Measurements from ENCODE around the gene PHF20. TPM values are rescaled to one million over a fixed set of nuclear protein-coding genes. Genes with fewer than 3 reads are reported as not detected.

Gene PHF20
- total and polyA plus RNA-seq, 2 of the 13 experiments (the other 11 are each of a cell fraction or from before 2014, with no cell fraction given) = 22.8 to 34.1 TPM

DNA sequence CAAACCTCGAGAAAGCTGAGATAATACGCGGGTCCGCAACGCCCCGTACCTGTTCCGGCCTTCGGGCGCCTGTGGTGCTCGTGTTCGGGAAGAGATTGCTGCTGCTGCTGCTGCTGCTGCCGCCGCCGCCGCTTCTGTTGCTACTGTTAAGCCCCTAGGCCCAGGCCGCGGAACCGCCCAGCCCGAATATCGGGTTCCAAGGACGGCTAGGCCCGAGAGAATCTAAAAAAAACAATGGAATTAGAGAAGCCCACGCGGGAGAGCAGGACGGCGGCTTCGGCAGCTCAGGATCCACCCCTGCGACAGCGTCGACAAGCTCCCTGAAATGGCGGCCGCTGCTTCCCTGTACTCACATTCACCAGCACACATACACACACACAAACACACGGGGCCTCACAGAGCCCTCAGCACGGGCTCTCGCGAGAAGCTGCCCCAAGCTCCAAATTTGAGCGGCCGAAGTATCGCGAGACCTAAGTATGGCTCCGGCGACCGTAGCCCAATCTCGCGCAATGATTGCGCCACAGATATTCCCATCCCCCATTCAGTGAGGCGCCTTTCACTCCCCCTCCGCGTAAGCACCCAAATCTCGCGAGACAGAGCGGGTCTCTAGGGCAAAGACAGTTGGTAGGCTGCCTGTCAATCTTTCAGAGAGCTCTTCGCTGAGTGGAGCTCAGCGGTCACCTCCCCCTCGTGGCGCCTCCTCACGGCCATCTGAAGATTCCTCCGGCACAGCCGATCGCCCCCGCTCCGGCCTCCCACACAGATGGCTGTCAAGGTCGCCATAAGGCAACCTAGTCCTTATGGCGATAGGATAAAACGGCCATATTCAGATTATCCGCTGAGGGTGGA, 29.7 kb upstream of the PHF20 start, which contains the start of gene RBM39 (continued):
- TF ChIP-seq, protein P1, sequence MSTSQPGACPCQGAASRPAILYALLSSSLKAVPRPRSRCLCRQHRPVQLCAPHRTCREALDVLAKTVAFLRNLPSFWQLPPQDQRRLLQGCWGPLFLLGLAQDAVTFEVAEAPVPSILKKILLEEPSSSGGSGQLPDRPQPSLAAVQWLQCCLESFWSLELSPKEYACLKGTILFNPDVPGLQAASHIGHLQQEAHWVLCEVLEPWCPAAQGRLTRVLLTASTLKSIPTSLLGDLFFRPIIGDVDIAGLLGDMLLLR (CRISPR knock-in tag; IDR thresholded peaks at IDR 0.05) = peak; percentile 93
- peak; percentile 98 for TF ChIP-seq FOXC1 (CRISPR knock-in tag; IDR thresholded peaks at IDR 0.05; ENCODE audit: borderline replicate concordance)
- TF ChIP-seq, protein P2, sequence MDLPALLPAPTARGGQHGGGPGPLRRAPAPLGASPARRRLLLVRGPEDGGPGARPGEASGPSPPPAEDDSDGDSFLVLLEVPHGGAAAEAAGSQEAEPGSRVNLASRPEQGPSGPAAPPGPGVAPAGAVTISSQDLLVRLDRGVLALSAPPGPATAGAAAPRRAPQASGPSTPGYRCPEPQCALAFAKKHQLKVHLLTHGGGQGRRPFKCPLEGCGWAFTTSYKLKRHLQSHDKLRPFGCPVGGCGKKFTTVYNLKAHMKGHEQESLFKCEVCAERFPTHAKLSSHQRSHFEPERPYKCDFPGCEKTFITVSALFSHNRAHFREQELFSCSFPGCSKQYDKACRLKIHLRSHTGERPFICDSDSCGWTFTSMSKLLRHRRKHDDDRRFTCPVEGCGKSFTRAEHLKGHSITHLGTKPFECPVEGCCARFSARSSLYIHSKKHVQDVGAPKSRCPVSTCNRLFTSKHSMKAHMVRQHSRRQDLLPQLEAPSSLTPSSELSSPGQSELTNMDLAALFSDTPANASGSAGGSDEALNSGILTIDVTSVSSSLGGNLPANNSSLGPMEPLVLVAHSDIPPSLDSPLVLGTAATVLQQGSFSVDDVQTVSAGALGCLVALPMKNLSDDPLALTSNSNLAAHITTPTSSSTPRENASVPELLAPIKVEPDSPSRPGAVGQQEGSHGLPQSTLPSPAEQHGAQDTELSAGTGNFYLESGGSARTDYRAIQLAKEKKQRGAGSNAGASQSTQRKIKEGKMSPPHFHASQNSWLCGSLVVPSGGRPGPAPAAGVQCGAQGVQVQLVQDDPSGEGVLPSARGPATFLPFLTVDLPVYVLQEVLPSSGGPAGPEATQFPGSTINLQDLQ (CRISPR knock-in tag; IDR thresholded peaks at IDR 0.05) = peak; percentile 100
- peak; percentile 96; the same call in 1 of the 2 replicates for TF ChIP-seq EED (CRISPR knock-in tag; IDR thresholded peaks at IDR 0.05)
- peak; percentile 98 for TF ChIP-seq TGIF2 (CRISPR knock-in tag; IDR thresholded peaks at IDR 0.05)
- peak; percentile 84 for TF ChIP-seq HNRNPLL (IDR thresholded peaks at IDR 0.05; ENCODE audit: low read depth, low read length, poor library complexity, severe bottlenecking)
- TF ChIP-seq, protein P3, sequence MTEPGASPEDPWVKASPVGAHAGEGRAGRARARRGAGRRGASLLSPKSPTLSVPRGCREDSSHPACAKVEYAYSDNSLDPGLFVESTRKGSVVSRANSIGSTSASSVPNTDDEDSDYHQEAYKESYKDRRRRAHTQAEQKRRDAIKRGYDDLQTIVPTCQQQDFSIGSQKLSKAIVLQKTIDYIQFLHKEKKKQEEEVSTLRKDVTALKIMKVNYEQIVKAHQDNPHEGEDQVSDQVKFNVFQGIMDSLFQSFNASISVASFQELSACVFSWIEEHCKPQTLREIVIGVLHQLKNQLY (CRISPR knock-in tag; IDR thresholded peaks at IDR 0.05) = peak; percentile 60
- TF ChIP-seq, protein P4, sequence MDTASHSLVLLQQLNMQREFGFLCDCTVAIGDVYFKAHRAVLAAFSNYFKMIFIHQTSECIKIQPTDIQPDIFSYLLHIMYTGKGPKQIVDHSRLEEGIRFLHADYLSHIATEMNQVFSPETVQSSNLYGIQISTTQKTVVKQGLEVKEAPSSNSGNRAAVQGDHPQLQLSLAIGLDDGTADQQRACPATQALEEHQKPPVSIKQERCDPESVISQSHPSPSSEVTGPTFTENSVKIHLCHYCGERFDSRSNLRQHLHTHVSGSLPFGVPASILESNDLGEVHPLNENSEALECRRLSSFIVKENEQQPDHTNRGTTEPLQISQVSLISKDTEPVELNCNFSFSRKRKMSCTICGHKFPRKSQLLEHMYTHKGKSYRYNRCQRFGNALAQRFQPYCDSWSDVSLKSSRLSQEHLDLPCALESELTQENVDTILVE (CRISPR knock-in tag; IDR thresholded peaks at IDR 0.05) = peak; percentile 99
- TF ChIP-seq HOXA7 (CRISPR knock-in tag; IDR thresholded peaks at IDR 0.05) = peak; percentile 38; the same call in 1 of the 2 replicates
- peak; percentile 88; the same call in 1 of the 2 replicates for TF ChIP-seq SP140L (CRISPR knock-in tag; IDR thresholded peaks at IDR 0.05; ENCODE audit: borderline replicate concordance)
- TF ChIP-seq TCF12 (IDR thresholded peaks at IDR 0.05) = no peak
- TF ChIP-seq TCF12 (CRISPR knock-in tag; IDR thresholded peaks at IDR 0.05) = no peak; the same call in 1 of the 2 replicates
- TF ChIP-seq ZNF747 (CRISPR knock-in tag; IDR thresholded peaks at IDR 0.05; ENCODE audit: borderline replicate concordance) = peak; percentile 99
- TF ChIP-seq, protein P5, sequence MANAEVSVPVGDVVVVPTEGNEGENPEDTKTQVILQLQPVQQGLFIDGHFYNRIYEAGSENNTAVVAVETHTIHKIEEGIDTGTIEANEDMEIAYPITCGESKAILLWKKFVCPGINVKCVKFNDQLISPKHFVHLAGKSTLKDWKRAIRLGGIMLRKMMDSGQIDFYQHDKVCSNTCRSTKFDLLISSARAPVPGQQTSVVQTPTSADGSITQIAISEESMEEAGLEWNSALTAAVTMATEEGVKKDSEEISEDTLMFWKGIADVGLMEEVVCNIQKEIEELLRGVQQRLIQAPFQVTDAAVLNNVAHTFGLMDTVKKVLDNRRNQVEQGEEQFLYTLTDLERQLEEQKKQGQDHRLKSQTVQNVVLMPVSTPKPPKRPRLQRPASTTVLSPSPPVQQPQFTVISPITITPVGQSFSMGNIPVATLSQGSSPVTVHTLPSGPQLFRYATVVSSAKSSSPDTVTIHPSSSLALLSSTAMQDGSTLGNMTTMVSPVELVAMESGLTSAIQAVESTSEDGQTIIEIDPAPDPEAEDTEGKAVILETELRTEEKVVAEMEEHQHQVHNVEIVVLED (CRISPR knock-in tag; IDR thresholded peaks at IDR 0.05; ENCODE audit: borderline replicate concordance) = peak; percentile 95
